GM21529 (cell line): ENCODE data around the gene KLHL29.

Experiments used
- ATAC-seq: cut with Tn5 transposase; IDR thresholded peaks from one replicate; pipeline ENCODE4 v1.9.1; 2021; ENCODE audit not compliant: unreplicated experiment

Gene KLHL29

GRCh38 chr2:23625726-23626125, 240.7 kb downstream of the KLHL29 start:
- ATAC-seq, result no peak

- ATAC-seq, result no peak
Observed at GRCh38 chr2:23626701-23627230, 241.8 kb downstream of the KLHL29 start.

- ATAC-seq, result no peak
Observed at GRCh38 chr2:23627236-23628009, 242.4 kb downstream of the KLHL29 start.

DNA sequence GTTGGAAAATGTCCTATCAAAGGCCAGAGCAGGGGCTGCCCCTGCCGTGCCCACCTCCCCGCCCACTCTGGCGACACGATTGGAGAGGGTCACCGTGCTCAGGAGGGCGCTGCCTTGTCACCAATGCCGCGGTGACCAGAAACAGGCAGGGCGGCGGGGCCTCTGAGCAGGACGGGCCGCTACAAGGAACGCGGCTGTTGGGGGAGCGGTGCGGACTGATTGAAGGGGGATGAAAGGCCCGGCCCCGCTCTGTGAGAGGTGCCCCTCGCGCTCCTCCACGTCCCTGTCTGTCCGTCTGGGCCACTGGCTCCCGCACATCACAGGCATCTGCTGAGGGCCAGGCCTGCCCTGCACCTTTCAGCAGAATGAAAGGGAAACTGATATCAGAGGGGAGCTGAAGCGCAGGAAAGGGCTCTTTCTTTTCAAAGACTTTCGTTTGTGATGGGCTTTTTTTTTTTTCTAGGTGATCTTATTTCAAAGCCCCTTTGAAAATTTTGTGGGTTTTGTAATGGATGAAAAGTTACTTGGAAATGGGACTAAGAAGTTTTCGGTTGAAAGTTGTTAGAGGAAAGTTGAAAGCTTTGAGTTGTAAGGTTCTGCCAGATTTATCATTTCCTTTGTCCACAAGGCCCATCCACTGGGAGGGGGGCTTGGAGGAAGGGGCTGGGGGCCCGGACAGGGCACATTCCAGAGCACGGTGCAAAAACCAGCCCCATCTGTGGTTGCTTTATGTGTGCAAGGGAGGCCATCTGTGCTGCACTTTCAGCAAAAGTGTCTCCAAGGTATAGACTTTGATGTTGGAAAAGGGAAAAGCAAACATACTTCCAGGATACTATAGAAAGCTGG, 244.2 kb downstream of the KLHL29 start:
- no peak for ATAC-seq

GRCh38 chr2:23629772-23630480, 244.9 kb downstream of the KLHL29 start:
- no peak for ATAC-seq

DNA sequence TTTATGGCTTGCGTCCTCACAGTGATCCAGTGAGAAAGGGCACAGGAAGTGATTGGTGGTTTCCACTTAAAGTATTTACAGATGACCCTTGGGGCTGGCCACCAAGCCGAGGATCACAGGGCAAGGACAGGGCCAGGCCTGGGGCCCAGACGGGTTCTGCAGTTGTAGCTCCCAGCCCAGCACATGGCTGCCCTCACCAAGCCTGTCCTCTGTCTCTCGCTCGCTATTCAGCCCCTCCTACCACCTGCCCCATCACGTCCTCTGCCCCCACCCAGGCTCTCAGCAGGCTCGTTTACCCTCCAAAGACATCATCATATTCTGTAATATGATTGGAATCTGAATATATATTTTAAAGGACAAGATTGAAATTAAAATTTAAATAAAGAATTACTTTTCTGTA, 246.0 kb downstream of the KLHL29 start:
- ATAC-seq, result no peak

DNA sequence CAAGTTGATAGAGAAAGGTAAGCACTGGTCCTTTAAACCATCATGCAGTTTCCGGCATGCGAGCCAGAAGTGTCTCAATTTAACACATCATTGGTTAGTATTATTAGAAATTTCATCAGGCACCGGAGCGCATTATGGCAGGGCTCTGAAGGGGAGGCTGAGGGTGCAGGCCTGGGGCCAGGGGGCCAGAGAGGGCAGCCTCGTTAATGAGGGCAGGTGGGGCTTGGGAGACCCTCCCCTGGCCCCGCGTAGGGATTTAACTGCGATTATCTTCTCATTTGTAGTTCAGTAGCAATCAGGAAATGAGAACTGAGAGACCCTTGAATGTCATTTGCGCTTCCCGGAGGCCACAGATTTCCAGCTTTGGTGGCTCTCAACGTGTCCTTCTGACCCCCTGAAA, 246.4 kb downstream of the KLHL29 start:
- ATAC-seq, result no peak

GRCh38 chr2:23632386-23632785, 247.4 kb downstream of the KLHL29 start:
- ATAC-seq, result no peak

DNA sequence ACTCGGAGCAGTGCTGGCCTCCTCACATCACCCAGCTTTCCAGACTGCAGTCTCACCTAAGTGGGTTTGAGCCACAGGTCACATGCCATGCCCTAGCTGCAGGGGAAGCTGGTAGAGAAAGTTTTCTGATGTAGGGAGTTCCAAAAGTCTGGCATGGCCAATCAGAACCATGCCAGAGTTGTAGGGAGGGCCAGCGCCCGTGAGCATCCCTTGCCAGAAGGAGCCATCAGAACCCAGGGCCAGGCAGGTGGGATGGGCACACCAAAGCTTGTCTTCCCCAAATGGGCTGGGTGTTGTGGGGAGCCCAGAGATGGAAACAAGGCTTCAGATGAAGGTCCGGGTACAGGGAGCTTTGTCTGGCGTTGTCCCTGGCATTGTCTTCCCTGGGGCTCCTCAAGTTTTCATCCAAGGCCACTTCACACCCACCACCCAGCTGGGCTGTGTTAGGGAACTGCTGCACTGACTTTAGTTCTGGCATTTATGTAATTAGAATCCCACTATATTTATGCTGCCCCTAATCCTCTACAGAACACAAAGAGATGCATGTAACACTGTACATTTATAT, 247.9 kb downstream of the KLHL29 start:
- ATAC-seq, result no peak

- ATAC-seq, result no peak
Observed at GRCh38 chr2:23633966-23634365, 249.0 kb downstream of the KLHL29 start.

DNA sequence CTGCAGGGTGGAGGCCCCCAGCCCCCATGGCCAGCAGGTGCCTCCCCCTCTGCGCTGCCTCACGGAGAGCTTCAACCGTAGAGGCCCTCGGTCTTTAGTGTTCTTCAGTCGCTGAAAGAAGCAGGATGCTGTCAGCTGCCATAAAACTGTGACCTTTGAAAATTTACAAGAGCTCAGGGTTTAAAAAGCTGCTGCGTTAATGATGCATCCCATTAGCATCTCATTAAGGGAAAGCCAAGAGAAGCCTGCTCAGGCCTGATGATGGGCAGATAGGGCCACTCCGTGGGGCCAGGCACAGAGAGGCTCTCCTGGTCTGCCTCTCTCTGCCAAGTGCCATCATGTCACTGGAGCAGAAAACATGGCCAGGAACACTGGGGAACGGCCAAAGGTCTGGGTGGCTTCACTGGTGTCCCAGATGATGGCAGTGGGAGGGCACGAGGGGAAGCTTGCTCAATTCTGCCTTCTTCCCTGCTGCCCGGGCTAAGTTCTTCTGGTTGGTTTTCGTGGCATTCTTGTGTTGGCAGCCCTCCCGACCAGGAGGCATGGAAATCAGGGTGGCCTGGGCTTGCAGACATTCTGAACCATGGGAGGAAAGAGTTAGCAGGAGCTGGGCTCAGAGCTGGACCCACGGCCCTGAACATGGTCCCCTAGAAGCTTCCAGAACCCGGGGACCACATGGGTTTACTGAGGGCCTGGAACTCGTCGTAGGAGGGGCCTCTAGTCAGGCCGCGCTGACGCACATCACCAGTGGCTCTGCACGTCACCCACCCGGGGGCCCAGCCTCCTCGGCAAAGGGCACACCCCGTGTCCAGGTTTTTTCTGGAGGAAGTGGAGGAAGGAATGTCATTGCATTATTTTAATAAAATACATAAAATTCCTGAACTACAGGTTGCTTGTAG, 250.7 kb downstream of the KLHL29 start:
- no peak for ATAC-seq

DNA sequence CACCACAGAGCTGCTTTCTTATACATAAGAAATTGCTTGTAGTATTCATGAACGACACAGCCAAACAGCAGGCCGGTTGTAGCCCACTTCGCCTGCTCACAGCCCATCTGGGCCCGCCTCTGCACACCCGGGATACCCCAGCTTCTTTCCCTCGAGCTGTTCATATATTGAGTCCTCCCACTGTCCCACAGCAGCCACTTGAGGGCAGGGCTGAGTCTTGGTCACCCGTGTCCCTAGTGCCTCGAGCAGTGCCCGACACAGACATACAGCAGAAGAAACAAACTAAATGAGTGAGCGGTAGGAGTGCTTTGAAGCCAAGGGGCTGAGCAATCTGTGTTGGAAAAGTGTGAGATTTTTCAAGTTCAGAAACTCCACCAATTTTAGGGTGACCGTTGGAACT, 251.4 kb downstream of the KLHL29 start:
- no peak for ATAC-seq

GRCh38 chr2:23637011-23637778, 252.2 kb downstream of the KLHL29 start:
- no peak for ATAC-seq

DNA sequence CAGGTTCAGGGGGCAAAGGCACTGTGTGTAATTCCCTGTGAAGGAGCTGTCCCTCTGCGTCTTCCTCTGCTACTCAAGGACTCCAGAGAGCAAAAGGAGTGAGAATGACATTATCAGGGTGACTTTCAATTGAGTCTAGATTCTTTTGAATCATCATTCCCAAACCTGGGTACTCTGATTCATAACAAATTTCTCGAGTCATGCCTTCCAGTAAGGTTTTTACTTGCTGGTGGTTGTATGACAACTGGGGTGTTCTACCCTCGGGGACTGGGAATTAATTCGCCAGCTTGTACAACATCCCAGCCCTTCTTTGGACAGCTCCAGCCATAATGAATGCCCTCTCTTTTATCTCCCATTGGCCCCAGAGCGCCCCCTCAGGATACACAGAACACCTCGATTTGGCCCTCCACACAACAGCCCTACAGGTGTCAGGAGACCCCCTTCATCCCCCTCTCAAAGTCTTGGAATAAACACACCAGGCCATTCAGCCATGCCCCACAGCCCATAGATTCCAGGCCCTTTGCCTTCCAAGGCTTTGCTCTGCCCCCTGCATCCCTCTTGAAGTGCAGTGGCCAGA, 254.5 kb downstream of the KLHL29 start:
- no peak for ATAC-seq

DNA sequence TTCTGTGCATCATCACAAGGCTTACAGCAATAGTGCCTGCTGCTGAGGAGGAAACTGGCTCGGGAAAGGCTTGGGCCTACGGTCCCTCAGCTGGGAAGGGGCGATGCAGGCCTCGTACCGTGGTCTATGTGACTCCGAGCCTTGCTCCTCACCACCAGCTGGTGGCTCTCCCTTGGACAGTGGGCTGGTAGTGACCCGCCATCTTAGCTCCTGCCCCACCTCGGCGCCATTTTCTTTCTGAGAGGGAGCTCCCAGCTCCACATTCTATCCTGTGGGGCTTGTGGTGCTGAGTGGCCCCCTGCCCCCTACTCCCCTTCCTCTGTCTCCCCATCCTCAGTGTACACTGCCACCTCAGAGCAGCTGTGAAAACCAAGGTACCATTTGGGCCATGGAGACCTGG, 255.7 kb downstream of the KLHL29 start:
- ATAC-seq, result no peak

DNA sequence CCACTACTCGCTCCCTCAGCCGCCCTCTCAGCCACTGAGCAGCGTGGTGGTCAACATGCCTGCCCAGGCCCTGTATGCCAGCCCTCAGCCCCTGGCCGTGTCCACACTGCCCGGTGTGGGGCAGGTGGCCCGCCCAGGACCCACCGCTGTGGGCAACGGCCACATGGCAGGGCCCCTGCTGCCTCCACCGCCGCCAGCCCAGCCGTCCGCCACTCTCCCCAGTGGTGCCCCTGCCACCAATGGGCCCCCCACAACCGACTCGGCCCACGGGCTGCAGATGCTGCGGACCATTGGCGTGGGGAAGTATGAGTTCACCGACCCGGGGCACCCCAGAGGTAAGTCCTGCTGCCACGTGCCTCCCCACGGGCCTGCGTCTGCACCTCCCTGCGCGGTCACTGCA, 257.5 kb downstream of the KLHL29 start:
- ATAC-seq, result no peak

- no peak for ATAC-seq
Observed at GRCh38 chr2:23645230-23645808, 260.3 kb downstream of the KLHL29 start.

- ATAC-seq, result no peak
Observed at GRCh38 chr2:23647563-23647962, 262.6 kb downstream of the KLHL29 start.

DNA sequence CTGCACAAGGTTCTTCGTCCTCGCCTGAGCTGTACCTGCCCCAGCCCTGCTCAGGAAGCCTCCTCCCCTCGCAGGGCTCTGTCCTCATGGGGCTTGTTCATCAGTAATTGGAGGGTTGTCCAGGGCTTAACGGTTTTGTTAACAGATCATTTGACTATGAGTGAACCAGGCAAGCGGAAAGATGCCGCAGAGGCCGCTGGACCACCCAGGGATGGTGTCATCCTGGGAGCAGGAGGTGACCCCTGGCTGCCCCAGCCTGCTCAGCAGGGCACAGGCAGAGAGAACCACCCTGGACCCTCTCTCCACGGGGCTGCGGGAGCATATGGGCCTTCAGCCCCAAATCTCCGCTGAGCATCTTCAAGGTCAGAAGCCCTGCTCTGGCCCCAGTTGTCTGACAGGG, 264.3 kb downstream of the KLHL29 start:
- no peak for ATAC-seq
